C4-2B (cell line): ENCODE results near the gene CPSF2.

ENCODE experiments used
- ZFX ChIP-seq: fragments of 450-650 bp; IDR thresholded peaks from 2 replicates; pipeline ENCODE4 v1.6.1; 2017
- TF ChIP-seq, protein P1 (sequence below): fragments of 450-650 bp; conservative IDR thresholded peaks from 2 replicates; pipeline ENCODE4 v1.5.1; 2017; ENCODE audit warnings: mild to moderate bottlenecking

DNA sequence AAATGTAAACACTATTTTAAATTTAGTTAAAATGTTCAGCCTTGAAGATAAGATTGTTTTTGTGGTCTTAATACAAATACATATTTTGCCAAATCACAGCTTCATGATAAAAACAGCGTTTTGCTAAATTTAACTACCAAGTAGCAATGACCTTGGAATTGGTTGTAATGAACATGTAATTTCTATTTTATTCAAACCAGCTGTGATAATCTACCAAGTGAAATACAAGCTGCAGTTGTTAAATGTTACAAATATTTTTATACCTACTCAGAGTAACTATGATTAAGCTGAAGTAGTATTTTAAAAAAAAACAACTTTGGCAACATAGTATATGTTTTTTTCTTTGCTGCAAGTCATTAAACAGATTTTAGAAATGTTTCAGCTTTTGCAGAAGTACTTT, 96.2 kb downstream of the CPSF2 start:
- TF ChIP-seq, protein P1, sequence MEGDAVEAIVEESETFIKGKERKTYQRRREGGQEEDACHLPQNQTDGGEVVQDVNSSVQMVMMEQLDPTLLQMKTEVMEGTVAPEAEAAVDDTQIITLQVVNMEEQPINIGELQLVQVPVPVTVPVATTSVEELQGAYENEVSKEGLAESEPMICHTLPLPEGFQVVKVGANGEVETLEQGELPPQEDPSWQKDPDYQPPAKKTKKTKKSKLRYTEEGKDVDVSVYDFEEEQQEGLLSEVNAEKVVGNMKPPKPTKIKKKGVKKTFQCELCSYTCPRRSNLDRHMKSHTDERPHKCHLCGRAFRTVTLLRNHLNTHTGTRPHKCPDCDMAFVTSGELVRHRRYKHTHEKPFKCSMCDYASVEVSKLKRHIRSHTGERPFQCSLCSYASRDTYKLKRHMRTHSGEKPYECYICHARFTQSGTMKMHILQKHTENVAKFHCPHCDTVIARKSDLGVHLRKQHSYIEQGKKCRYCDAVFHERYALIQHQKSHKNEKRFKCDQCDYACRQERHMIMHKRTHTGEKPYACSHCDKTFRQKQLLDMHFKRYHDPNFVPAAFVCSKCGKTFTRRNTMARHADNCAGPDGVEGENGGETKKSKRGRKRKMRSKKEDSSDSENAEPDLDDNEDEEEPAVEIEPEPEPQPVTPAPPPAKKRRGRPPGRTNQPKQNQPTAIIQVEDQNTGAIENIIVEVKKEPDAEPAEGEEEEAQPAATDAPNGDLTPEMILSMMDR = no peak
- TF ChIP-seq ZFX = no peak
